IPS-15b (cell line): Measurements from ENCODE around the gene PACRG.

Experiments used
- H3K27me3 ChIP-seq: one replicate; pipeline ENCODE4 v1.6.1; 2013; ENCODE audit warnings: low read length; ENCODE audit not compliant: control insufficient read depth, insufficient read depth
- H3K36me3 ChIP-seq: one replicate; pipeline ENCODE4 v1.6.1; 2013; ENCODE audit warnings: low read length; ENCODE audit not compliant: control insufficient read depth, insufficient read depth
- H3K4me1 ChIP-seq: one replicate; pipeline ENCODE4 v1.6.1; 2013; ENCODE audit warnings: mild to moderate bottlenecking, low read length; ENCODE audit not compliant: control insufficient read depth, insufficient read depth
- H3K4me3 ChIP-seq: one replicate; pipeline ENCODE4 v1.5.1; 2013; ENCODE audit warnings: low read depth, low read length
- H3K9ac ChIP-seq: one replicate; pipeline ENCODE4 v1.6.1; 2013; ENCODE audit warnings: low read depth, mild to moderate bottlenecking, low read length
- H3K9me3 ChIP-seq: one replicate; pipeline ENCODE4 v1.6.1; 2013; ENCODE audit warnings: mild to moderate bottlenecking, low read length; ENCODE audit not compliant: control insufficient read depth, insufficient read depth

Gene PACRG

DNA sequence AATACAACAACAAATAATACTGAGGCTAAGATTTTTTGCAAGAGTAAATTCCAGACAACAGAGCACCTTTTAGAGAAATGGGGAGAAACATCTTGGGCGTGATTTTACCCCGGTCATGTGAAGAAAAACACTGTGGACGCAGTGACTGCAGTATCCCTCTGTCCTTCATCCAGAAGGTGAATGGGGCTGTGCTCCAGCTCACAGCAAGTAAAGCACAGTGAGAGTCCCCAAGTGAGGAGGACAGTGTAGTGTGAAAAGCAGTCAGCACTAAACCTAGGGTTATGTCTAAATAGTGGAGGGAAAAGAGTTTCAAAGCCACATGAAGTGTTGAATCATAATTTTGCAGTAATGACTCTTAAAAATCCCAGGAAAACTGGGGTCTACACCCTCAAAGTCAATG is 338.4 kb downstream of the PACRG start:
- Histone ChIP-seq H3K4me3 (no peak overlapping the region), H3K27me3 (no peaks in the 10 kb centered on the region), H3K9me3 (no peaks in the 10 kb centered on the region), H3K4me1 (no peaks in the 10 kb centered on the region), H3K9ac (no peak overlapping the region), H3K36me3 (no peaks in the 10 kb centered on the region)

DNA sequence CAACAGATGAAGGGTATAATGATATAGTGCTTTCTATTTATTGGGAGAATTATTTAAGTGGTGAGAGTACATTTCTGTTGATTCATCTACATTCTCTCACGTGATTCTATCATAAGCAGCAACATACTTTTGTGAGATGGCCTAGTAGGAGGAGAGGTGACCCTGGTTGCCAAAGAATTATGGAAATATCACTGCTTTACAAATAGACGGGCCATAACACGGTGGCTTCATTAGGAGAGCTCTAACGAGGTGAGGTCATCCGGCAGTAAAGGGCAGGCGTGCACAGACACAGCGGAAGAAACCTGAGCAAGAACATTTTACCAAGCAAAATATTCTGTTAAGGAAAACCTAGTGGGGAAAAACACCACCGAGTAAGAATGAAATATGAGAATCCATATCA is 349.4 kb downstream of the PACRG start:
- Histone ChIP-seq H3K9me3 (no peaks in the 10 kb centered on the region), H3K4me1 (peaks cover 1% of the 10 kb centered on the region), H3K36me3 (no peaks in the 10 kb centered on the region), H3K9ac (no peak overlapping the region), H3K27me3 (no peaks in the 10 kb centered on the region), H3K4me3 (no peak overlapping the region)

DNA sequence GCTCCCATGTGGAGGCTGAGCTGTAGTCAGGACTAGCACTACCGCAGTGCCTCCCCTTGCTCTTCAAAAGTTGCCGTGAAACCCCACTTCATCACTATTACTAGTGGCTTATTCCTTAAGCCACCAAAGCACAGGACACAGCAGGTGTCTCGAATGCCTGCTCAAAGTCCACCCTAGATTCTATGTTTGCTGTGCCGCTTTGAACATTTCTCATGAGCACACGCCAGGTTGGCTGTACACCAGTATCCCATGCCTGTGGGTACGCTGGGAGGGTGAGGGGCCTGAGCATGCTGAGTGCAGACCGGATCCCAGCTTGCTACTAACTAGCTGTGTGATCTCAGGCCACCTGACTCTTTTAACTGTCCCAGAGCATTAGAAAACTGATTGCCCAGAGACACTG is 350.9 kb downstream of the PACRG start:
- no peak overlapping the region for H3K4me3 ChIP-seq
- peaks cover 13% of the 10 kb centered on the region for H3K4me1 ChIP-seq
- no peaks in the 10 kb centered on the region for H3K36me3 ChIP-seq
- H3K27me3 ChIP-seq = no peaks in the 10 kb centered on the region
- no peak overlapping the region for H3K9ac ChIP-seq
- no peaks in the 10 kb centered on the region for H3K9me3 ChIP-seq

DNA sequence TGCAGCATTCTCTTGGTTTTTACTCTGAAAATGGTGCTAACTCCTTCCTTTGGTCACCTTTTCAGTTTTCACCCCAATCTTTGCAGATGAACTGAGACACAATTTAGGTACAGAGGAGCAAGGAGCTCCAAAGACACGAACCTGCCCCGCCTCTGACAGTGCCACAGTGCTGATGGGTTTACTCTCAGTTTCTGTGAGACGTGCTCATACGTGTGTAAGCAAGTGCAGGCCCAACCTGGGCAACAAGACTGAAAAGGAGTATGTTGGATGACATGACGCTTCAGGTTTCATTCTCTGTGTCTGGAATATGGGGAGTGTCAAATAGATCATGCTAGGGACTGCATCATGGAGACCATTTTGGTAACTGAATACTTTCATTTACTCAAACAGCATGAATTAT is 352.5 kb downstream of the PACRG start:
- peaks cover 21% of the 10 kb centered on the region for H3K4me1 ChIP-seq
- no peak overlapping the region for H3K4me3 ChIP-seq
- no peaks in the 10 kb centered on the region for H3K27me3 ChIP-seq
- no peaks in the 10 kb centered on the region for H3K9me3 ChIP-seq
- H3K9ac ChIP-seq = no peak overlapping the region
- no peaks in the 10 kb centered on the region for H3K36me3 ChIP-seq

DNA sequence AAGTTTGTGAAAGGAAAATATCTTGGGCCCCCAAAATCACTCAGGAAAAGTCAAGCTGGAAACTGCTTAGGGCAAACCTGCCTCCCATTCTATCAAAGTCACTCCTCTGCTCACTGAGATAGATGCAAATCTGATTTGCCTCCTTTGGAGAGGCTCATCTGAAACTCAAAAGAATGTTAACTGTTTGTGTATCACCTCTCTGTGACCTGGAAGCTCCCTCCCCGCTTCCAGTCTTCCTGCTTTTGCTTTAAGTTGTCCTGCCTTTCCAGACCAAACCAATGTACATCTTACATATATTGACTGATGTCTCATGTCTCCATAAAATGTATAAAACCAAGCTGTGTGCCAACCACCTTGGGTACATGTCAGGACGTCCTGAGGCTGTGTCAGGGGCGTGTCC is 355.4 kb downstream of the PACRG start:
- H3K4me1 ChIP-seq = peaks cover 28% of the 10 kb centered on the region
- no peaks in the 10 kb centered on the region for H3K9me3 ChIP-seq
- H3K27me3 ChIP-seq = no peaks in the 10 kb centered on the region
- H3K9ac ChIP-seq = no peak overlapping the region
- H3K36me3 ChIP-seq = no peaks in the 10 kb centered on the region
- H3K4me3 ChIP-seq = no peak overlapping the region

DNA sequence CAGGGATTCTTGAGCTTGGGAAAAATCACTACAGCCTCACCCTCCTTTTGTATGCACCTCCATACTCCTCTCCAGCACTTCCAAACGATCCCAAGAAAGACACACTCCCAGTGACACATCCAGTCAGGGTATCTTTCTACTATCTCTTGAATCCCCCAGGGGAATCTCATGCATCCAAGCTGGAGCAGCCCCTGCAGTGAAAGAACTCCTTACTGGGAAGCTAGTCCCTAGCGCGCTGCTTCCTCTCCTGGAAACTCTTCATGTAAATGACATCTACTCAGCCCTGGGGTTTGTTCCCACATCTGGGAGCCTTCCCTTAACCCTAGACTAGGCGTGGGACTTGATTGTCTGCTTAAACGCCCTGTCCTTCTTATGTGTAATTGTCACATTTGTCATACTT is 357.7 kb downstream of the PACRG start:
- no peak overlapping the region for H3K4me3 ChIP-seq
- H3K9ac ChIP-seq = no peak overlapping the region
- H3K9me3 ChIP-seq = no peaks in the 10 kb centered on the region
- H3K36me3 ChIP-seq = no peaks in the 10 kb centered on the region
- peaks cover 28% of the 10 kb centered on the region for H3K4me1 ChIP-seq
- H3K27me3 ChIP-seq = no peaks in the 10 kb centered on the region

DNA sequence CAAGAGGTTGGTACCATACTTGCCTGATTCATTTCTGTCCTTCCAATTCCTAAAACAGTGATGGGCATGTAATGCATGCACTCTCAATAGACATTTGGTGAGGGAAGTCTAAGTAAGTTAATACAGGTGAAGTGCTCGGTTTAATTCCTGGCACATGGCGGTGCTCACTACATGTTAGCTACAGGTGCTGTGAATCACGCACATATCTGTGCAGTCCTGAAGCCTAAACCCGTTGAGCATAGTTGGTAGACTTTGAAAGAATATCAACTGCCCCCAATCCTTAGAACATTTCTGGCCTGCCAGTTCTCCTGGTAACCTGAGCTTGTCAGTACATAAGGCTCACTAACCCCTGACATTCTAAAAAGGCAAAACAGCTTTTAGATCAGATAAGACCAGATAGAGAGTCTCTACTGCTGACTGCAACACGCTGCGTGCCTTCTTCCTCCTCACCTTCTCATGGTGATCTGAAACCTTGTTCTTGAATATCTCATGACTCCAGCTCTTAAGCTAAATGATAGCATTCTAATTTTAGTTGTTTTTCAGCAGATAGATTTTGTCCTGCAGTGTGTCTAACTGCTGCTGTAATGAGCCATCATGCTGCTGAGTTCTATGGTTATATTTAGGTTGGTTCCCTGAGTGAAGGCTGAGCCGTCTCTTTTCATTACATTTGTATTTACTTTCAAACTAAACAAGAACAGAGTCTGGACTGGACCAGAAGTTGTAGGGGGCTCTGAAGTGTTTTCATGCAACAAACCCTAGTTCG is 358.3 kb downstream of the PACRG start:
- Histone ChIP-seq H3K27me3 (no peaks in the 10 kb centered on the region), H3K9ac (no peak overlapping the region), H3K9me3 (no peaks in the 10 kb centered on the region), H3K4me3 (no peak overlapping the region), H3K36me3 (no peaks in the 10 kb centered on the region), H3K4me1 (peaks cover 28% of the 10 kb centered on the region)

DNA sequence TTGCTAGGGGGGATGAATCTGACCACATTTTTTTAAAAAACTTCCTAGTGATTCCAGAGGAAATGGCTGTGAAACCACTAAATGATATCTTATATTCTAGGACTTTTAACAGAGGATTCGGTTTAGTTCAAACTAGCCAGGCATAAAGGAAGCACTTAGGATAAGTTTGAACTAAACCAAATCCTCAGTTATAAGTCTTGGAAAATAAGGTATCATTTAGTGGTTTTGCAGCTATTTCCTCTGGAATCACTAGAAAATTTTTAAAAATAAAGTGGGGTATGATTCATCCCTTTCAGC is 358.8 kb downstream of the PACRG start:
- Histone ChIP-seq H3K36me3 (no peaks in the 10 kb centered on the region), H3K27me3 (no peaks in the 10 kb centered on the region), H3K4me1 (peaks cover 28% of the 10 kb centered on the region), H3K9ac (no peak overlapping the region), H3K9me3 (no peaks in the 10 kb centered on the region), H3K4me3 (no peak overlapping the region)

DNA sequence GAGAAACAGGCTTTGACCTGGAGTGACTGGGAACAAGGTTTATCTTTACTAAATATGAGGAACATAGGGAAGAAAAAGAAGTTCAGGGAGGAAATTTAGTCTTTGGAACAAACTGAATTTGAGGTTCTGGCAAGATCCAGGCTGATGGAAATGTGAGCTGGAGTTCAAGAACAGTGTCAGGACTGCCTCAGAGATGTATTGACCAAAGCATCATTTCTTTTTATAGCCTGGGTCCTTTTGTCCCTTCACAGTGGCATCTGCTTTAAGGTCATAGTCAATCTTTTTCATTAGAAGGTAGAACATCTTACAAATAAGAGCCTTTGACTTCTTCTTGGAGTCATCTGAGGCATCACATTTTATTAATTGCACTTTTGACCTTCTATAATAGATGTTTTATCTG is 360.2 kb downstream of the PACRG start:
- Histone ChIP-seq H3K27me3 (no peaks in the 10 kb centered on the region), H3K9me3 (no peaks in the 10 kb centered on the region), H3K36me3 (no peaks in the 10 kb centered on the region), H3K4me3 (no peak overlapping the region), H3K9ac (no peak overlapping the region), H3K4me1 (peaks cover 19% of the 10 kb centered on the region)

DNA sequence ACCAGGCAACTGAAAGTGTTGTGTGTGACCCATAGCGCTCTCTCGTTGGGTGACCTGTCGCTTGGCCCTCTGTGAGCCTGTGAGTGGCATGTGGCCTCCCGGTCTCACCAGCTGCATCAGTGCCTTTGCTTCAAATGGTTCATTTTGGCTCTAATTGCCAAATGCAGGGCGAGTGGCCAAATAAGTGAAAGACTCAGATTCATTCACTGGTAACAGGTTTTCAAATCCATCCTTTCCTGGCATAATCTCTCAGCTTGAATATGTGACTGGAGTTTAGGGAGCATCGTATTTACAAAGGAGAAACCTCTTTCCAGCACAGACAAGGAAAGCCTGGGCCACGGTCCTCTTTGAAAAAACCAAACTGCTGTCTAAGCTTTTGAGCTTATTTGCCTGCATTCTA is 365.1 kb downstream of the PACRG start:
- no peaks in the 10 kb centered on the region for H3K4me1 ChIP-seq
- H3K9me3 ChIP-seq = no peaks in the 10 kb centered on the region
- H3K9ac ChIP-seq = no peak overlapping the region
- H3K36me3 ChIP-seq = no peaks in the 10 kb centered on the region
- H3K27me3 ChIP-seq = no peaks in the 10 kb centered on the region
- H3K4me3 ChIP-seq = no peak overlapping the region

DNA sequence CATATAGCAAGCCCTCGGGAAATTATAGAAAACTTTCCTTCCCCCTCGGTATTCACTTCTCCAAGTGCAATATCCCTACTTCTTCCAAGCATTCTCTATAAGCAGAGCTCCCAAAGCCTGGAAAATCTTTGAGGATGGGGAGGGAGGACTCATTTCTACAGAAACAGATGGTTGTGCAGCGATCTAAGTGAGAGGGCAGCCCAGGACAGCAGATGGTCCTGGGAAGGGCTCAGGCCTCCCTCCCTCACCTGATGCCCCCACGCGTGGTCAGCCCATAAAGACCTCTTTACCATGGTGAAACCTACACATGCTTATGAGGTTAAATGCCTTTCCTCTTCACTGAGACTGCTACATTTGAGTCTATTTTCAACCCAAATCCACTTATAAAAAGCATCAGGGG is 367.1 kb downstream of the PACRG start:
- H3K36me3 ChIP-seq = no peaks in the 10 kb centered on the region

DNA sequence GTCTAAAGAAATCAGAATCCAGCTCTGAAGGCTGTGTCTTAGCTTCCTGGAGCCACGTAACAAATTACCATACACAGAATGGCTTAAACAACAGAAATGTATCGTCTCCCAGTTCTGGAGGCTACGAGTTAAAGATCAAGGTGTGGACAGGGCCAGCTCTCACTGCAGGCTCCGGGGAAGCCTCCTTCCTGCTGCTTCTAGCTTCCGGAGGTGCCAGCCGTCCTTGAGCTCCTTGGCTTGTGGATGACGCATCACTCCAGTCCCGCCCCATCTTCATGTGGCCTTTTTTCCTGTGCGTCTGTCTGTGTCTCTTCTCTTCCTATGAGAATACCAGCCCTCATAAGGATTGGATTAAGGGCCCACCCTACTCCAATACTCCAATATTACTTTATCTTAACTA is 367.6 kb downstream of the PACRG start:
- Histone ChIP-seq H3K4me1 (peaks cover 5% of the 10 kb centered on the region), H3K9ac (no peak overlapping the region), H3K9me3 (peaks cover 10% of the 10 kb centered on the region), H3K4me3 (no peak overlapping the region), H3K36me3 (no peaks in the 10 kb centered on the region), H3K27me3 (no peaks in the 10 kb centered on the region)

More for the DNA sequence above, 367.1 kb downstream of the PACRG start:
- Histone ChIP-seq H3K4me3 (no peak overlapping the region), H3K27me3 (no peaks in the 10 kb centered on the region), H3K4me1 (peaks cover 5% of the 10 kb centered on the region), H3K9me3 (peaks cover 10% of the 10 kb centered on the region), H3K9ac (no peak overlapping the region)
